Mammary epithelial cell (primary cell): ENCODE measurements around the gene NCOA1.
"Not testable (repeated sequence)": the region's sequence is repeated elsewhere in the genome, so short reads cannot be mapped to it uniquely, and the experiment has no call there.

Experiments used
- EZH2 ChIP-seq: IDR thresholded peaks from 2 replicates; pipeline ENCODE4 v1.6.1; 2012; ENCODE audit warnings: low read length, inconsistent platforms, borderline replicate concordance
- TF ChIP-seq, protein P1 (sequence below), 2 donors: IDR thresholded peaks in 1 of 2; conservative IDR thresholded peaks in 1 of 2; 2 replicates each; pipeline ENCODE4 v1.5.1; 2011 to 2012; ENCODE audit warnings: inconsistent platforms in 2 of 2, low read length in 2 of 2, mild to moderate bottlenecking in 2 of 2, control low read depth in 1 of 2, low read depth in 1 of 2; ENCODE audit not compliant: insufficient read depth in 1 of 2; ENCODE audit errors: extremely low read depth in 1 of 2

DNA sequence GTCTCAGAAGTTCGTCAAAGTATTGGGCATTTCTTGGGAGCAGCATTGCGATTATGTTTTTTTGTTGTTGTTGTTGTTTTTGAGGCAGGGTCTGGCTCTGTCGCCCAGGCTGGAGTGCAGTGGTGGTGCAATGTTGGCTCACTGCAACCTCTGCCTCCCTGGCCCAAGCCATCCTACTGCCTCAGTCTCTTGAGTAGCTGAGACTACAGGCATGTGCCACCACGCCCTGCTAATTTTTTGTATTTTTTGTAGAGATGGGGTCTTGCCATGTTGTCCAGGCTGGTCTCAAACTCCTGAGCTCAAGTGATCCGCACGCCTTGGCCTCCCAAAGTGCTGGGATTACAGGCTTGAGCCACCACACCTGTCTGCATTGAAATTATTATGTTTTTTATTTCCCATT is 109.1 kb downstream of the NCOA1 start:
- TF ChIP-seq, protein P1, sequence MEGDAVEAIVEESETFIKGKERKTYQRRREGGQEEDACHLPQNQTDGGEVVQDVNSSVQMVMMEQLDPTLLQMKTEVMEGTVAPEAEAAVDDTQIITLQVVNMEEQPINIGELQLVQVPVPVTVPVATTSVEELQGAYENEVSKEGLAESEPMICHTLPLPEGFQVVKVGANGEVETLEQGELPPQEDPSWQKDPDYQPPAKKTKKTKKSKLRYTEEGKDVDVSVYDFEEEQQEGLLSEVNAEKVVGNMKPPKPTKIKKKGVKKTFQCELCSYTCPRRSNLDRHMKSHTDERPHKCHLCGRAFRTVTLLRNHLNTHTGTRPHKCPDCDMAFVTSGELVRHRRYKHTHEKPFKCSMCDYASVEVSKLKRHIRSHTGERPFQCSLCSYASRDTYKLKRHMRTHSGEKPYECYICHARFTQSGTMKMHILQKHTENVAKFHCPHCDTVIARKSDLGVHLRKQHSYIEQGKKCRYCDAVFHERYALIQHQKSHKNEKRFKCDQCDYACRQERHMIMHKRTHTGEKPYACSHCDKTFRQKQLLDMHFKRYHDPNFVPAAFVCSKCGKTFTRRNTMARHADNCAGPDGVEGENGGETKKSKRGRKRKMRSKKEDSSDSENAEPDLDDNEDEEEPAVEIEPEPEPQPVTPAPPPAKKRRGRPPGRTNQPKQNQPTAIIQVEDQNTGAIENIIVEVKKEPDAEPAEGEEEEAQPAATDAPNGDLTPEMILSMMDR (conservative IDR thresholded peaks at IDR 0.05 in 1 of 2, IDR thresholded peaks at IDR 0.05 in 1 of 2; ENCODE audit: extremely low read depth in 1 of 2, insufficient read depth in 1 of 2, low read depth in 1 of 2, low read length in 2 of 2) = not testable (repeated sequence)
- not testable (repeated sequence) for TF ChIP-seq EZH2
